Neural progenitor cell (in vitro differentiated cells): ENCODE data around the gene ZNF334. TPM values are rescaled to one million over a fixed set of nuclear protein-coding genes. Genes with fewer than 3 reads are reported as not detected.

Experiments
- DNase-seq: peaks from one replicate; pipeline ENCODE4 v3.0.0-alpha.2; 2016; ENCODE audit warnings: low spot score
- H2AFZ ChIP-seq: fragments of 200-600 bp; sonication (generic); replicated peaks from 2 replicates; pipeline ENCODE4 v1.6.1; 2016; ENCODE audit warnings: antibody characterized with exemption
- H3F3A ChIP-seq: fragments of 200-600 bp; sonication (generic); 2 replicates; pipeline ENCODE4 v1.6.1; 2016; ENCODE audit warnings: antibody characterized with exemption, low read depth
- H3K27ac ChIP-seq: fragments of 200-600 bp; sonication (generic); 2 replicates; pipeline ENCODE4 v1.5.1; 2016; ENCODE audit warnings: mild to moderate bottlenecking
- H3K27me3 ChIP-seq: fragments of 200-600 bp; sonication (generic); 2 replicates; pipeline ENCODE4 v1.6.1; 2016; ENCODE audit warnings: mild to moderate bottlenecking, moderate library complexity
- H3K36me3 ChIP-seq: fragments of 200-600 bp; sonication (generic); 2 replicates; pipeline ENCODE4 v1.5.1; 2016
- H3K4me1 ChIP-seq: fragments of 200-600 bp; sonication (generic); 2 replicates; pipeline ENCODE4 v1.6.1; 2016; ENCODE audit warnings: mixed run types
- H3K4me2 ChIP-seq: fragments of 200-600 bp; sonication (generic); 2 replicates; pipeline ENCODE4 v1.6.1; 2016
- H3K4me3 ChIP-seq: fragments of 200-600 bp; sonication (generic); 2 replicates; pipeline ENCODE4 v1.5.1; 2016
- H3K79me2 ChIP-seq: fragments of 200-600 bp; sonication (generic); 2 replicates; pipeline ENCODE4 v1.6.1; 2016; ENCODE audit warnings: low read depth
- H3K9ac ChIP-seq: fragments of 200-600 bp; sonication (generic); 2 replicates; pipeline ENCODE4 v1.6.1; 2016
- H3K9me3 ChIP-seq: fragments of 200-600 bp; sonication (generic); 2 replicates; pipeline ENCODE4 v1.5.1; 2016; ENCODE audit warnings: low read depth
- H4K20me1 ChIP-seq: fragments of 200-600 bp; sonication (generic); 2 replicates; pipeline ENCODE4 v1.6.1; 2016; ENCODE audit warnings: low read depth
- H3K27ac Mint-ChIP-seq: 3 replicates; pipeline ENCODE4 v1.8.0; 2021; ENCODE audit warnings: mixed read lengths
- H3K27me3 Mint-ChIP-seq: 2 replicates; pipeline ENCODE4 v1.8.0; 2022; ENCODE audit warnings: low read depth, mild to moderate bottlenecking, inconsistent platforms, moderate library complexity, mixed read lengths; ENCODE audit not compliant: insufficient read depth
- H3K36me3 Mint-ChIP-seq: 3 replicates; pipeline ENCODE4 v1.8.0; 2021; ENCODE audit warnings: mixed read lengths
- H3K4me1 Mint-ChIP-seq: 3 replicates; pipeline ENCODE4 v1.8.0; 2021; ENCODE audit warnings: mixed read lengths
- H3K4me3 Mint-ChIP-seq: 3 replicates; pipeline ENCODE4 v1.8.0; 2021; ENCODE audit warnings: mild to moderate bottlenecking, moderate library complexity, mixed read lengths
- H3K9me3 Mint-ChIP-seq: 3 replicates; pipeline ENCODE4 v1.8.0; 2020; ENCODE audit warnings: mixed read lengths
- EZH2 ChIP-seq: fragments of 200-600 bp; sonication (generic); IDR thresholded peaks from 2 replicates; pipeline ENCODE4 v1.6.1; 2017; ENCODE audit warnings: antibody characterized with exemption, mild to moderate bottlenecking, moderate library complexity
- EZH2phosphoT487 ChIP-seq: fragments of 200-600 bp; sonication (generic); IDR thresholded peaks from 2 replicates; pipeline ENCODE4 v1.6.1; 2017; ENCODE audit warnings: antibody characterized with exemption
- total RNA-seq: library from RNA; depleted of rRNA; stranded (reverse); fragments of >200 nt; gene quantifications from 2 replicates; pipeline ENCODE4 v1.2.3, GENCODE V29; 2015; ENCODE audit warnings: low replicate concordance
- TF ChIP-seq, protein P1 (sequence below): fragments of 200-600 bp; sonication (generic); IDR thresholded peaks from 2 replicates; pipeline ENCODE4 v1.5.1; 2017; ENCODE audit warnings: antibody characterized with exemption, mild to moderate bottlenecking

The ZNF334 gene
- total RNA-seq, 1 donor from 2014 or later: 45.9 TPM

DNA sequence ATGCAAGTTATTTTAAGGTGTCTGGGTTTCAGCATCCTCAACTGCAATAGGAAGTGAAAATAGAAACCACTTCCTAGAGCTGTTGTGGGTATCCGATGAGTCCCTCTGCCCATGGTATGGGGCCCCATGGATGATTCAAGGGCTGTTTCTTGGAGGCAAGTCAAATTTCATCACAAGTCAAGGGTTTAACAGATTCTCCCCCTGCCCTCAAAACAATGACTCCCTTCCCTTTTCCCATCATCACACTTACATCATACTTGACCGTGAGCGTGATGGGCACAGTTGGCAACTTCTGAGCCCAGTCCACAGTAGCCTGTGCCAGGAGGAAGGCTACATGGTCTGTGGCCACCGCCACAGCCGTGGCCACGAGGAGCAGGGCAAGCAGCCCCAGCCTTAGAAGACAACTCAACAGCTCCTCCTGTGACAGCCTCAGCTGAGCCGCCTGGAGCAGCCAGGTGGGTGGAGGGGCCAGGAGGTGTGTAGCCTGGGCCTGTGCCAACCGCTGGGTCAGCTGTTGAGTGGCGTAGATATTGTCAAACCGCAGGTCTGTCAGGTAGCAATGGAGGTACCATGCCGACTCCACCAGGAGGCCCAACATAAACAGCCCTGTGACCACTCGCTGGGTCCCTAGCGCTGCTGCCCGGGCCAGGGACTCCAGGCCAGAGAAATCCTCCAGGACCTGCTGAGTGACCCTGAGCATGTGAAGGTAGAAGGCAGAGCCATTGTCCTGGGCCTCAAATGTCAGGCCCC lies 31.9 kb upstream of the ZNF334 start:
- Histone ChIP-seq H4K20me1 (no peaks in the 10 kb centered on the region), H3K4me3 (no peak overlapping the region), H3K9ac (no peak overlapping the region), H3K79me2 (no peaks in the 10 kb centered on the region), H3K27ac (no peak overlapping the region), H3K4me1 (no peaks in the 10 kb centered on the region), H3K27me3 (no peaks in the 10 kb centered on the region), H3F3A (no peaks in the 10 kb centered on the region), H3K4me2 (no peak overlapping the region), H3K9me3 (no peaks in the 10 kb centered on the region), H2AFZ (no peak overlapping the region), H3K36me3 (no peaks in the 10 kb centered on the region)
- Mint-ChIP-seq H3K4me1 (no peaks in the 10 kb centered on the region), H3K9me3 (no peaks in the 10 kb centered on the region), H3K36me3 (no peaks in the 10 kb centered on the region), H3K27me3 (no peaks in the 10 kb centered on the region), H3K27ac (no peak overlapping the region), H3K4me3 (no peak overlapping the region)
- TF ChIP-seq EZH2 (no peak), EZH2phosphoT487 (no peak)
- TF ChIP-seq, protein P1, sequence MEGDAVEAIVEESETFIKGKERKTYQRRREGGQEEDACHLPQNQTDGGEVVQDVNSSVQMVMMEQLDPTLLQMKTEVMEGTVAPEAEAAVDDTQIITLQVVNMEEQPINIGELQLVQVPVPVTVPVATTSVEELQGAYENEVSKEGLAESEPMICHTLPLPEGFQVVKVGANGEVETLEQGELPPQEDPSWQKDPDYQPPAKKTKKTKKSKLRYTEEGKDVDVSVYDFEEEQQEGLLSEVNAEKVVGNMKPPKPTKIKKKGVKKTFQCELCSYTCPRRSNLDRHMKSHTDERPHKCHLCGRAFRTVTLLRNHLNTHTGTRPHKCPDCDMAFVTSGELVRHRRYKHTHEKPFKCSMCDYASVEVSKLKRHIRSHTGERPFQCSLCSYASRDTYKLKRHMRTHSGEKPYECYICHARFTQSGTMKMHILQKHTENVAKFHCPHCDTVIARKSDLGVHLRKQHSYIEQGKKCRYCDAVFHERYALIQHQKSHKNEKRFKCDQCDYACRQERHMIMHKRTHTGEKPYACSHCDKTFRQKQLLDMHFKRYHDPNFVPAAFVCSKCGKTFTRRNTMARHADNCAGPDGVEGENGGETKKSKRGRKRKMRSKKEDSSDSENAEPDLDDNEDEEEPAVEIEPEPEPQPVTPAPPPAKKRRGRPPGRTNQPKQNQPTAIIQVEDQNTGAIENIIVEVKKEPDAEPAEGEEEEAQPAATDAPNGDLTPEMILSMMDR: no peak
- DNase-seq: no peak

DNA sequence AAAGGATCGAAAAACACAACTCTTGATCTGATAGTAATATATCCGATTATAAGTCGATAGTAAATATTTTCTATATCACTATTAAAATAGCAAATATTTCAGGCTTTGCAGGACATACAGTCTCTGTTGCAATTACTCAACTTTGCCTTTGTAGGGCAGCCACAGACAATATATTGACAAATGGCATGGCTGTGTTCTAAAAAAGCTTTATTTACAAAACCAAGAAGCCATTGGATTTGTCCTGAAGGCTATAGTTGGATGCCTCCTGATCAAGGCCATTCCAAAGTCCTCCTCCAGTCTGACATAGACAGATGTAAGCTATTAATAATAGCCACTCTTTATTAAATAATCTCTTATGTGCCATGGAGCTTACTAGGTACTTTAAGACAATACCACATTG lies 31.2 kb upstream of the ZNF334 start:
- no peaks in the 10 kb centered on the region for H3K36me3 ChIP-seq
- TF ChIP-seq EZH2phosphoT487 (no peak), EZH2 (no peak)
- no peak overlapping the region for H3K4me3 Mint-ChIP-seq

DNA sequence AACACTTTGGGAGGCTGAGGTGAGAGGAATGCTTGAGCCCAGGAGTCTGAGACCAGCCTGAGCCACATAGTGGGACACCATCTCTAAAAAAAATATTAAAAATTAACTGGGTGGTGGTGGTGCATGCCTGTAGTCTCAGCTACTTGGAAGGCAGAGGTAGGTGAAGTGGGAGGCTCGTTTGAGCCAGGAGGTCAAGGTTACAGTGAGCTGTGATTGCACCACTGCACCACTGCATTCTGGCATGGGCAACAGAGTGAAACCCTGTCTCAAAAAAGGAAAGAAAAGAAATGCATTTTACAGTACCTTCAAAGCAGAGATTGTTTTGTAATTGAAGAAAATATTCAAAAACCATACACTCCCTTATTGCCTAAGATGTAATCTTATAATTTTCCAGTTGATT lies 30.6 kb upstream of the ZNF334 start:
- no peak overlapping the region for H3K9ac ChIP-seq
- TF ChIP-seq EZH2 (no peak), EZH2phosphoT487 (no peak)
- TF ChIP-seq, protein P1: no peak
- Mint-ChIP-seq H3K27ac (no peak overlapping the region), H3K36me3 (no peaks in the 10 kb centered on the region), H3K4me3 (no peak overlapping the region), H3K4me1 (no peaks in the 10 kb centered on the region), H3K9me3 (no peaks in the 10 kb centered on the region), H3K27me3 (no peaks in the 10 kb centered on the region)
- no peak overlapping the region for H3K4me3 ChIP-seq
- H3K27me3 ChIP-seq: no peaks in the 10 kb centered on the region
- no peaks in the 10 kb centered on the region for H3K79me2 ChIP-seq
- H3F3A ChIP-seq: no peaks in the 10 kb centered on the region
- DNase-seq: no peak
- no peaks in the 10 kb centered on the region for H3K9me3 ChIP-seq
- no peaks in the 10 kb centered on the region for H3K4me1 ChIP-seq
- no peak overlapping the region for H3K27ac ChIP-seq
- no peaks in the 10 kb centered on the region for H3K36me3 ChIP-seq
- no peak overlapping the region for H2AFZ ChIP-seq
- no peak overlapping the region for H3K4me2 ChIP-seq
- H4K20me1 ChIP-seq: no peaks in the 10 kb centered on the region

More for the DNA sequence above, 31.2 kb upstream of the ZNF334 start:
- H4K20me1 ChIP-seq: no peaks in the 10 kb centered on the region
- no peak for DNase-seq
- H3K27me3 ChIP-seq: no peaks in the 10 kb centered on the region
- H3K4me1 ChIP-seq: no peaks in the 10 kb centered on the region
- no peak overlapping the region for H3K27ac ChIP-seq
- H3F3A ChIP-seq: no peaks in the 10 kb centered on the region
- no peaks in the 10 kb centered on the region for H3K9me3 ChIP-seq
- no peak overlapping the region for H3K4me2 ChIP-seq
- H3K9me3 Mint-ChIP-seq: no peaks in the 10 kb centered on the region
- H3K27ac Mint-ChIP-seq: no peak overlapping the region
- no peaks in the 10 kb centered on the region for H3K79me2 ChIP-seq
- H3K27me3 Mint-ChIP-seq: no peaks in the 10 kb centered on the region
- no peaks in the 10 kb centered on the region for H3K4me1 Mint-ChIP-seq
- no peak overlapping the region for H3K4me3 ChIP-seq
- no peak overlapping the region for H3K9ac ChIP-seq
- no peaks in the 10 kb centered on the region for H3K36me3 Mint-ChIP-seq
- no peak overlapping the region for H2AFZ ChIP-seq

DNA sequence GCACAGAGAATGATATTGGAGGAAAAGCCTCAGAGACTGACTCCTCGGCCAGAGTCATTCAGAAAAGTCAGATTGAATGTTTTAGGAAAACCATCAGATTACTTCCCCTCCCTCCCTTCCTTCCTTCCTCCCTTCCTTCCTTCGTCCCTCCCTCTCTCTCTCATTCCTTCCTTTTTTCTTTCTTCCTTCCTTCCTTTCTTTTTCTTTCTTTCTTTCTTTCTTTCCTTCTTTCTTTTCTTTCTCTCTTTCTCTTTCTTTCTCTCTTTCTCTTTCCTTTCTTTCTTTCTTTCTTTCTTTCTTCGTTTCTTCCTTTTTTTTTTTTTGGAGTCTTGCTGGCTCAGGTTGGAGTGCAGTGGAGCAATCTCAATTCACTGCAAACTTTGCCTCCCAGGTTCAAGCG lies 29.7 kb upstream of the ZNF334 start:
- no peaks in the 10 kb centered on the region for H3K4me1 Mint-ChIP-seq
- no peaks in the 10 kb centered on the region for H3K4me1 ChIP-seq
- no peaks in the 10 kb centered on the region for H3K27me3 Mint-ChIP-seq
- H3K4me2 ChIP-seq: no peak overlapping the region
- H3K36me3 ChIP-seq: no peaks in the 10 kb centered on the region
- no peak for DNase-seq
- no peak overlapping the region for H3K9ac ChIP-seq
- no peak overlapping the region for H3K27ac ChIP-seq
- H3F3A ChIP-seq: no peaks in the 10 kb centered on the region
- H3K4me3 Mint-ChIP-seq: no peak overlapping the region
- TF ChIP-seq EZH2 (no peak), EZH2phosphoT487 (no peak)
- TF ChIP-seq, protein P1: no peak
- no peaks in the 10 kb centered on the region for H3K27me3 ChIP-seq
- no peak overlapping the region for H3K27ac Mint-ChIP-seq
- H3K4me3 ChIP-seq: no peak overlapping the region
- H3K9me3 ChIP-seq: no peaks in the 10 kb centered on the region
- no peaks in the 10 kb centered on the region for H3K9me3 Mint-ChIP-seq
- H2AFZ ChIP-seq: no peak overlapping the region
- no peaks in the 10 kb centered on the region for H3K36me3 Mint-ChIP-seq
- H4K20me1 ChIP-seq: no peaks in the 10 kb centered on the region
- no peaks in the 10 kb centered on the region for H3K79me2 ChIP-seq
